GM21825 (cell line): ENCODE measurements around the gene SWSAP1.
A peak's percentile ranks its signal among the peaks of the same experiment; 100 is the strongest.
"Not testable (repeated sequence)": the region's sequence is repeated elsewhere in the genome, so short reads cannot be mapped to it uniquely, and the experiment has no call there.

Experiments used
- ATAC-seq: cut with Tn5 transposase; IDR thresholded peaks from one replicate; pipeline ENCODE4 v1.9.1; 2021; ENCODE audit warnings: mild to moderate bottlenecking, moderate library complexity; ENCODE audit not compliant: unreplicated experiment

SWSAP1 gene

GRCh38 chr19:11374433-11375142, at the start of gene SWSAP1:
TSS of gene SWSAP1 (plus strand) at chr19:11374666. CDS start at chr19:11374681, 15 bp downstream.
- peak; percentile 76 for ATAC-seq

GRCh38 chr19:11324748-11325389, 49.6 kb upstream of the SWSAP1 start:
- ATAC-seq: no peak

- no peak for ATAC-seq
Measured at GRCh38 chr19:11325544-11325943, 48.9 kb upstream of the SWSAP1 start.

GRCh38 chr19:11330127-11330526, 44.3 kb upstream of the SWSAP1 start:
- no peak for ATAC-seq

GRCh38 chr19:11331502-11331901, 43.0 kb upstream of the SWSAP1 start:
- ATAC-seq: no peak

- no peak for ATAC-seq
Measured at GRCh38 chr19:11332822-11333221, 41.6 kb upstream of the SWSAP1 start.

- ATAC-seq: not testable (repeated sequence)
Measured at GRCh38 chr19:11333838-11334237, 40.6 kb upstream of the SWSAP1 start.

GRCh38 chr19:11335449-11336146, 38.9 kb upstream of the SWSAP1 start:
- ATAC-seq: no peak

GRCh38 chr19:11337080-11337479, 37.4 kb upstream of the SWSAP1 start:
- ATAC-seq: no peak

GRCh38 chr19:11338121-11338520, 36.3 kb upstream of the SWSAP1 start:
- ATAC-seq: no peak

GRCh38 chr19:11338569-11339253, 35.8 kb upstream of the SWSAP1 start:
- no peak for ATAC-seq

GRCh38 chr19:11339254-11340098, 35.0 kb upstream of the SWSAP1 start, which contains the start of gene RAB3D:
TSS of gene RAB3D (minus strand) at chr19:11339657. CDS start at chr19:11337399, 2,258 bp downstream.
- ATAC-seq: peak; percentile 65

- ATAC-seq: not testable (repeated sequence)
Measured at GRCh38 chr19:11340099-11340467, 34.4 kb upstream of the SWSAP1 start.

GRCh38 chr19:11342429-11342828, 32.0 kb upstream of the SWSAP1 start:
- no peak for ATAC-seq

GRCh38 chr19:11345122-11345803, 29.2 kb upstream of the SWSAP1 start:
- no peak for ATAC-seq

GRCh38 chr19:11346104-11346940, 28.1 kb upstream of the SWSAP1 start, which contains the start of the genes CCDC159 and TMEM205:
TSS of gene CCDC159 (plus strand) at chr19:11346519. CDS start at chr19:11346607, 88 bp downstream.
TSS of gene TMEM205 (minus strand) at chr19:11346268. CDS start at chr19:11345619, 649 bp downstream.
- peak; percentile 88 for ATAC-seq

- no peak for ATAC-seq
Measured at GRCh38 chr19:11347546-11348039, 26.9 kb upstream of the SWSAP1 start.

- no peak for ATAC-seq
Measured at GRCh38 chr19:11349171-11349570, 25.3 kb upstream of the SWSAP1 start.
